GM23338 (cell line): ENCODE measurements around the gene GGTLC2. TPM values are rescaled to one million over a fixed set of nuclear protein-coding genes. Genes with fewer than 3 reads are reported as not detected.
"Not testable (repeated sequence)": the region's sequence is repeated elsewhere in the genome, so short reads cannot be mapped to it uniquely, and the experiment has no call there.

Source experiments
- ATAC-seq: fragments of 200-7000 bp; cut with Tn5 transposase; 3 replicates; pipeline ENCODE4 v1.9.1; 2020
- DNase-seq: peaks from one replicate; pipeline ENCODE4 v3.0.0-alpha.2; 2015; ENCODE audit warnings: low spot score
- H2AFZ ChIP-seq: fragments of 200-600 bp; sonication (generic); 2 replicates; pipeline ENCODE4 v1.8.0; 2016; ENCODE audit warnings: antibody characterized with exemption, mild to moderate bottlenecking, moderate library complexity
- H3F3A ChIP-seq: fragments of 200-600 bp; sonication (generic); replicated peaks from 2 replicates; pipeline ENCODE4 v1.8.0; 2017; ENCODE audit warnings: antibody characterized with exemption, mixed run types, low read depth
- H3K27ac ChIP-seq: fragments of 200-600 bp; sonication (generic); 2 replicates; pipeline ENCODE4 v1.6.1; 2016; ENCODE audit warnings: low read depth
- H3K27me3 ChIP-seq: fragments of 200-600 bp; sonication (generic); 2 replicates; pipeline ENCODE4 v1.8.0; 2016; ENCODE audit warnings: mild to moderate bottlenecking, mixed run types, moderate library complexity; ENCODE audit not compliant: insufficient read depth
- H3K36me3 ChIP-seq: fragments of 200-600 bp; sonication (generic); 2 replicates; pipeline ENCODE4 v1.8.0; 2016; ENCODE audit warnings: mild to moderate bottlenecking; ENCODE audit not compliant: insufficient read depth
- H3K4me1 ChIP-seq: fragments of 200-600 bp; sonication (generic); 2 replicates; pipeline ENCODE4 v1.8.0; 2016; ENCODE audit warnings: mild to moderate bottlenecking, moderate library complexity; ENCODE audit not compliant: insufficient read depth
- H3K4me2 ChIP-seq: fragments of 200-600 bp; sonication (generic); 2 replicates; pipeline ENCODE4 v1.7.1; 2017; ENCODE audit warnings: mixed run types
- H3K4me3 ChIP-seq: fragments of 200-600 bp; sonication (generic); 2 replicates; pipeline ENCODE4 v1.6.1; 2016; ENCODE audit warnings: mixed run types
- H3K79me2 ChIP-seq: fragments of 200-600 bp; sonication (generic); replicated peaks from 2 replicates; pipeline ENCODE4 v1.8.0; 2017; ENCODE audit warnings: mild to moderate bottlenecking; ENCODE audit not compliant: insufficient read depth
- H3K9me2 ChIP-seq: fragments of 200-600 bp; sonication (generic); 2 replicates; pipeline ENCODE4 v1.8.0; 2017; ENCODE audit not compliant: insufficient read depth
- H4K20me1 ChIP-seq: fragments of 200-600 bp; sonication (generic); replicated peaks from 2 replicates; pipeline ENCODE4 v1.8.0; 2017; ENCODE audit warnings: mild to moderate bottlenecking; ENCODE audit not compliant: insufficient read depth
- H3K27ac Mint-ChIP-seq: 2 replicates; pipeline ENCODE4 v1.8.0; 2020; ENCODE audit warnings: inconsistent platforms, mild to moderate bottlenecking, moderate library complexity, mixed read lengths
- H3K27me3 Mint-ChIP-seq: 3 replicates; pipeline ENCODE4 v1.8.0; 2022; ENCODE audit warnings: low read depth, mild to moderate bottlenecking, moderate library complexity, mixed read lengths, inconsistent platforms; ENCODE audit not compliant: insufficient read depth, poor library complexity
- H3K36me3 Mint-ChIP-seq: 3 replicates; pipeline ENCODE4 v1.8.0; 2021; ENCODE audit warnings: low read depth, mild to moderate bottlenecking, inconsistent platforms, moderate library complexity, mixed read lengths
- H3K4me1 Mint-ChIP-seq: 3 replicates; pipeline ENCODE4 v1.8.0; 2020; ENCODE audit warnings: mild to moderate bottlenecking, inconsistent platforms, mixed read lengths
- H3K4me3 Mint-ChIP-seq: 3 replicates; pipeline ENCODE4 v1.8.0; 2021; ENCODE audit warnings: moderate library complexity, mild to moderate bottlenecking, inconsistent platforms, mixed read lengths
- H3K9me3 Mint-ChIP-seq: 3 replicates; pipeline ENCODE4 v1.8.0; 2020; ENCODE audit warnings: moderate library complexity, mild to moderate bottlenecking, inconsistent platforms, mixed read lengths
- polyA plus RNA-seq: library from polyadenylated mRNA; unstranded; fragments of >200 nt; fragmentation: Nextera tagmentation; extraction: Ambion mirVana; gene quantifications from 2 replicates; pipeline ENCODE4 v1.2.1, GENCODE V29; 2016
- total RNA-seq: library from RNA; depleted of rRNA; stranded (reverse); fragments of >200 nt; shearing (Covaris generic); gene quantifications from 2 replicates; pipeline ENCODE4 v1.2.3, GENCODE V29; 2014
- TF ChIP-seq, protein P1 (sequence below), 2 experiments: fragments of 200-600 bp in 1 of 2; sonication (generic) in 1 of 2; conservative IDR thresholded peaks; 2 replicates each; pipeline versions ENCODE4 v1.5.1 to v1.6.1; 2016 to 2017; ENCODE audit warnings: antibody characterized with exemption in 2 of 2, low read depth in 2 of 2, mild to moderate bottlenecking in 2 of 2, moderate library complexity in 1 of 2

The GGTLC2 gene
- total and polyA plus RNA-seq, 2 experiments from 2014 or later = not detected

- H3K9me3 Mint-ChIP-seq, H3K36me3 ChIP-seq, H3K4me3 Mint-ChIP-seq, H4K20me1 ChIP-seq, ATAC-seq, H3K27me3 Mint-ChIP-seq, H3K4me3 ChIP-seq, H3K4me1 ChIP-seq, H3K4me1 Mint-ChIP-seq, H3K27ac Mint-ChIP-seq, H3K9me2 ChIP-seq, H3K27ac ChIP-seq, DNase-seq, H3K27me3 ChIP-seq, H2AFZ ChIP-seq, H3F3A ChIP-seq, H3K79me2 ChIP-seq, H3K36me3 Mint-ChIP-seq, H3K4me2 ChIP-seq: not testable (repeated sequence)
Measured at GRCh38 chr22:22633533-22633932, 10.9 kb upstream of the GGTLC2 start.

GRCh38 chr22:22636260-22636659 lies 8.2 kb upstream of the GGTLC2 start:
- H3K4me3 Mint-ChIP-seq, H3K4me1 Mint-ChIP-seq, H3F3A ChIP-seq, ATAC-seq, H3K27me3 Mint-ChIP-seq, H3K4me1 ChIP-seq, H3K27ac ChIP-seq, H3K4me2 ChIP-seq, H3K4me3 ChIP-seq, H3K36me3 Mint-ChIP-seq, H2AFZ ChIP-seq, H4K20me1 ChIP-seq, H3K36me3 ChIP-seq, H3K79me2 ChIP-seq, H3K27ac Mint-ChIP-seq, H3K9me3 Mint-ChIP-seq, H3K9me2 ChIP-seq, H3K27me3 ChIP-seq: not testable (repeated sequence)
- TF ChIP-seq, protein P1, sequence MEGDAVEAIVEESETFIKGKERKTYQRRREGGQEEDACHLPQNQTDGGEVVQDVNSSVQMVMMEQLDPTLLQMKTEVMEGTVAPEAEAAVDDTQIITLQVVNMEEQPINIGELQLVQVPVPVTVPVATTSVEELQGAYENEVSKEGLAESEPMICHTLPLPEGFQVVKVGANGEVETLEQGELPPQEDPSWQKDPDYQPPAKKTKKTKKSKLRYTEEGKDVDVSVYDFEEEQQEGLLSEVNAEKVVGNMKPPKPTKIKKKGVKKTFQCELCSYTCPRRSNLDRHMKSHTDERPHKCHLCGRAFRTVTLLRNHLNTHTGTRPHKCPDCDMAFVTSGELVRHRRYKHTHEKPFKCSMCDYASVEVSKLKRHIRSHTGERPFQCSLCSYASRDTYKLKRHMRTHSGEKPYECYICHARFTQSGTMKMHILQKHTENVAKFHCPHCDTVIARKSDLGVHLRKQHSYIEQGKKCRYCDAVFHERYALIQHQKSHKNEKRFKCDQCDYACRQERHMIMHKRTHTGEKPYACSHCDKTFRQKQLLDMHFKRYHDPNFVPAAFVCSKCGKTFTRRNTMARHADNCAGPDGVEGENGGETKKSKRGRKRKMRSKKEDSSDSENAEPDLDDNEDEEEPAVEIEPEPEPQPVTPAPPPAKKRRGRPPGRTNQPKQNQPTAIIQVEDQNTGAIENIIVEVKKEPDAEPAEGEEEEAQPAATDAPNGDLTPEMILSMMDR (conservative IDR thresholded peaks at IDR 0.05; ENCODE audit: low read depth in 2 of 2) = peak in 1 of 2 experiments; percentile 44; a peak in 2 of 4 replicates
- DNase-seq = peak; percentile 31

DNA sequence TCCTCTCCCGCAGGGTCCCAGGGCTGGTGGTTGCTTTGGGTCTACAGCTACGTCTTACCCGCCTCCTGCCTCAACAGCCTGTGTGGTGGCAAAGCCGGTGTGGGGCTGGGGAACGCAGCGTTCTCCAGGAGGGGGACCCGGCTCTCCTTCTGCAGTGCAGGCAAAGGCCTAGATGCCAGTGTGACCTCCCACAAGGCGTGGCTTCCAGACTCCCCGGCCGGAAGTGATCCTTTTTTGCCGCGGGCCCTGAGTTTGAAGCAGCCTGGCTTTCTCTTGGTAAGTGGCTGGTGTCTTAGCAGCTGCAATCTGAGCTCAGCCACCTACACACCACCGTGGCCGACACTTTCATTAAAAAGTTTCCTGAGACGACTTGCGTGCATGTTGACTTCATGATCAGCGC lies 6.1 kb upstream of the GGTLC2 start:
- not testable (repeated sequence) for H3K79me2 ChIP-seq, ATAC-seq, H3K36me3 Mint-ChIP-seq, H3K27ac Mint-ChIP-seq, H3K4me3 Mint-ChIP-seq, H3K4me3 ChIP-seq, H2AFZ ChIP-seq, H3K27me3 Mint-ChIP-seq, H3K36me3 ChIP-seq, H3K4me2 ChIP-seq, H3K4me1 ChIP-seq, DNase-seq, H3K27ac ChIP-seq, H3K9me2 ChIP-seq, H4K20me1 ChIP-seq, H3K27me3 ChIP-seq, H3K4me1 Mint-ChIP-seq, H3F3A ChIP-seq, H3K9me3 Mint-ChIP-seq

- H3F3A ChIP-seq, H3K27me3 ChIP-seq, H3K4me3 ChIP-seq, H3K9me3 Mint-ChIP-seq, H3K79me2 ChIP-seq, H3K36me3 Mint-ChIP-seq, H3K27ac Mint-ChIP-seq, H4K20me1 ChIP-seq, H3K4me3 Mint-ChIP-seq, H3K9me2 ChIP-seq, H3K27ac ChIP-seq, H2AFZ ChIP-seq, H3K4me1 Mint-ChIP-seq, H3K4me1 ChIP-seq, H3K27me3 Mint-ChIP-seq, H3K36me3 ChIP-seq, ATAC-seq, DNase-seq, H3K4me2 ChIP-seq: not testable (repeated sequence)
Measured at GRCh38 chr22:22642255-22642654, 2.2 kb upstream of the GGTLC2 start.

DNA sequence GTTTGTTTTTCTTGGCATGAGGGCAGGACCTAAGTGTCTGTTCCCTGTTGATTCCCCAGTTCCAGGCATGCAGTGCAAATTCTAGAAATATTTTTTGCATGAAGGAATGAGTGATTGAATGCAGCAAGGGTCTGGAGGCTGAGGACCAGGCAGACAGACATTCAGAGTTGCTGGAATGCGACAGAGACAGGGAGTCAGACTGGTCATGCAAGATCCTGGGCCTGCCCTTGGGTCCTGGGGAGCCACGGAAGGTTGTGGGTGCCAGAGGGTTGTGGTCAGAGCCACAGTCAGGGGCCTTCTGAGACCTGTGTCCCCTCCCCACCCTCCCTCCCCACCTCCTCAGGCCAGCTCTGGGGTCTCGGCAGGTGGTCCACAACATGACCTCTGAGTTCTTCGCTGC lies 1.6 kb downstream of the GGTLC2 start:
- not testable (repeated sequence) for H2AFZ ChIP-seq, H3K27me3 ChIP-seq, H3K4me3 Mint-ChIP-seq, H3K27me3 Mint-ChIP-seq, H4K20me1 ChIP-seq, H3K36me3 ChIP-seq, H3K4me3 ChIP-seq, H3K36me3 Mint-ChIP-seq, ATAC-seq, H3K4me1 Mint-ChIP-seq, H3K9me2 ChIP-seq, H3K27ac Mint-ChIP-seq, H3F3A ChIP-seq, H3K4me1 ChIP-seq, H3K27ac ChIP-seq, H3K9me3 Mint-ChIP-seq, H3K79me2 ChIP-seq, H3K4me2 ChIP-seq, DNase-seq
